Mucosa of descending colon (tissue), 3 donors: ENCODE results near the gene CCDC183. TPM values are rescaled to one million over a fixed set of nuclear protein-coding genes. Genes with fewer than 3 reads are reported as not detected.
A peak's percentile ranks its signal among the peaks of the same experiment; 100 is the strongest.

Experiments used
- ATAC-seq: fragments of 200-7000 bp; cut with Tn5 transposase; one replicate; pipeline ENCODE4 v1.9.1; 2020; ENCODE audit warnings: mild to moderate bottlenecking, moderate library complexity
- DNase-seq, 3 donors: peaks; one replicate each; pipeline ENCODE4 v3.0.0-alpha.2; 2020
- H3K36me3 ChIP-seq: fragments of 200-600 bp; one replicate; pipeline ENCODE4 v1.8.0; 2021; ENCODE audit warnings: low read depth, mild to moderate bottlenecking
- H3K4me1 ChIP-seq: fragments of 200-600 bp; one replicate; pipeline ENCODE4 v1.8.0; 2021; ENCODE audit warnings: low read depth, mild to moderate bottlenecking
- H3K4me3 ChIP-seq: fragments of 200-600 bp; one replicate; pipeline ENCODE4 v1.8.0; 2021; ENCODE audit warnings: mild to moderate bottlenecking
- H3K9me3 ChIP-seq: fragments of 200-600 bp; one replicate; pipeline ENCODE4 v1.8.0; 2021; ENCODE audit warnings: mild to moderate bottlenecking
- CTCF ChIP-seq: fragments of 200-600 bp; IDR thresholded peaks from one replicate; pipeline ENCODE4 v1.8.0; 2022; ENCODE audit warnings: antibody characterized with exemption, mild to moderate bottlenecking
- intact Hi-C, 2 donors: fragments of 100-400 bp; cut with DNase I in 1 of 2; cut with micrococcal nuclease in 1 of 2; formaldehyde crosslinking; loops; one replicate each; pipeline versions ENCODE4 v1.11.0 to v1.11.1; 2022; cut with DNase I, micrococcal nuclease
- total RNA-seq, 3 donors: library from RNA; stranded (reverse); fragmentation: NEBNext Ultra II Directional in 2 of 3; extraction: Animal tissue kit (Norgen Biotek cat#: 25700) in 2 of 3; gene quantifications; one replicate each; pipeline versions ENCODE4 v1.2.1 to v1.2.4, GENCODE V29; 2021 to 2023
- donor health status: DM: no; HTN: no; CAD: no; lungs with moderate emphysema.
- donor health status: DM: no; HTN: no; CAD: no.
- donor health status: DM: no; HTN: yes; CAD: no.

CCDC183 gene
- total RNA-seq, 3 donors from 2014 or later, result 4.0 to 38.0 (median 7.0) TPM

DNA sequence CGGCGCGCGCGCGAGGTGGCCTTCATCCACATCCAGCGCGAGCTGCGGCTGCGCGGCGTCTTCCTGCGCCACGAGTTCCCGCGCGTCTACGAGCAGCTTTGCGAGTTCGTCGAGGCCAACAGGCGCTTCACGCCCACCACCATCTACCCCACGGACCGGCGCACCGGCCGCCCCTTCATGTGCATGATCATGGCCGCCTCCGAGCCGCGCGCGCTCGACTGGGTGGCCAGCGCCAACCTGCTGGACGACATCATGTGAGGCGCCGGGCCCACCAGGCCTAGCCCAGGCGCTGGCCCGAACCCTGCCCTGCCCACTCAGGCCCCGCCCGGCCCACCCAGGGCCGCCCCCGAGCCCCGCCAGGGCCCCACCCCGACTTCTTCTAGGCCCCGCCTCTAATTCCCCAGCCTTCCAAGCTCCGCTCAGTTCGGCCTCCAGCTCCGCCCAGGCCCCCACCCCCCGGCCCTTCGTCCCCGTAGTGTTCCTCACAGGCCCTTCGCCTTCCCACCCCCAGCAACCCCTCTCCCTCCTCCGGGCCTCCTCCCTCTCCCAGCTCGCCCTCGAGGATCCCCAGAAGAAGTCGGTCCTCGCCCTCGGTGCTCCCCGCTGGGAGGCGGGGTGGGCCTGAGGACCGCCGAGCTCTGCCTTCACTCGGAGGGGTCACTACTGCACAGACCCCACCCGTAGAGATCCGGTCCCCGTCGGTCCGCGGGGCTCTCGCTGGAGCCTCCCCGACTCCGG, 51.1 kb downstream of the CCDC183 start:
- H3K4me3 ChIP-seq, result peak overlapping the region; percentile 54
- peak; percentile 85 to 86 (median 86) for DNase-seq
- ATAC-seq, result peak; percentile 50
- no peaks in the 10 kb centered on the region for H3K9me3 ChIP-seq
- no peaks in the 10 kb centered on the region for H3K36me3 ChIP-seq
- H3K4me1 ChIP-seq, result peaks cover 30% of the 10 kb centered on the region
- intact Hi-C loops, result no loop called here
- TF ChIP-seq CTCF, result no peak

DNA sequence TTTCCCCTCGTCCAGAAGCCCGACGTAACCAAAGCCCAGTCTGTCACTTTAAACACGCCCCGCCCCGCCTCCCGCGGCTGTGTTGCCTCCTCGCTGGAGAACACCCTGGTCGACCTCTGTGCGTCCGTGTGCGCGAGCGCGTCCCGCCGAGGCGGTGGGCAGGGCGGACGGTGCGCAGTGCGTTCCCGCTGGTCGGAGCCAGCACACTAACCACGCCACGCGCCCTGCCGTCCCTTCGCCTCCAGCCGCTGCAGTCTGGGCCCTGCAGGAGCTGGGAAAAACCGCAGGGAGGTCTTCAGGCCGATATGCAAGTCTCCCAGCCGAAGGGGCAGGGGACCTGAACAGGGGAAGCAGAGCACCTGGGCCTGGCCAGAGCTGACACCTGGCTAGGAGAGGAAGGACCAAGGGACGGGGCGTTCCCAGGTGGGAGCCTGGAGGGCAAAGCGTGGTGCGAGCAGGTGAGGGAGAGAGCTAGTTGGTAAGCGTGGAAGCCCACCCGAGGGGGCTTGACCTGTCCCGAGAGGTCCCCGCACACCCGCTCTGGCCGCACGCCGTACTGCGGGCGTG, 51.8 kb downstream of the CCDC183 start:
- no peak for TF ChIP-seq CTCF
- peak; percentile 68 for ATAC-seq
- H3K4me3 ChIP-seq, result peak overlapping the region; percentile 54
- no peaks in the 10 kb centered on the region for H3K9me3 ChIP-seq
- intact Hi-C loops, result no loop called here
- DNase-seq, result peak; percentile 95 to 97 (median 96)
- H3K4me1 ChIP-seq, result peaks cover 24% of the 10 kb centered on the region
- H3K36me3 ChIP-seq, result no peaks in the 10 kb centered on the region

DNA sequence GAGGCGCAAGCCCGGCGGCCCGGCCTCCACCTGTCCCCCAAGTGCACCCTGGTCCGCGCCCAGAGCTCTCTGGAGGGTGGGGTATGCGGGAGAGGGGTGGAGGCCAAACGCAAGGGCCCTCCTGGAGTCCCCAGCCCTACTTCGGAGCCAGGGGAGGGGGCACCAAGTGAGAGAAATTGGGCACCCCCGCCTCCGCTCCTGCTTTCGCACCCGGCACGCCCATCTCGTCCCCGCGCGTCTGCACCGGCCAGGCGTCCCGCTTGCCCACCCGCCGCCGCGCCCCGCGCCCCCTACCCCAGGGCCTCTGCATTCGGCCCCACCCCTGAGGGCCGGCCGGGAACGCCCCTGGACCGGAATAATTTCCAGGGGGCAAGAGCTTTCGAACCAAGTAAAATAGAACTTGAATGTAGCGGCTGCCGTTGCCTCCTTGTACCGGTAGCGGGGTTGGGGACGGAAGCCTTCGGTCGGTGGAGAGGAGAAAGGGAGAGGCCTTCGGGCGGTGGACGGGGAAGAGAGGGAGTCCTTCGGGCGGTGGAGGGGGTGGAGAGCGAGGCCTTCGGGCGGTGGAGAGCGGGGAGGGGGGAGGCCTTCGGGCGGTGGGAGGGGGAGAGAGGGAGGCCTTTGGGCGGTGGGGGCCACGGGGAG, 52.4 kb downstream of the CCDC183 start:
- no peak for TF ChIP-seq CTCF
- DNase-seq (peak; percentile 57 to 79 (median 79)), ATAC-seq (peak; percentile 6)
- Histone ChIP-seq H3K4me1 (peaks cover 18% of the 10 kb centered on the region), H3K9me3 (no peaks in the 10 kb centered on the region), H3K4me3 (peak overlapping the region; percentile 54), H3K36me3 (no peaks in the 10 kb centered on the region)
- intact Hi-C loops, result no loop called here

DNA sequence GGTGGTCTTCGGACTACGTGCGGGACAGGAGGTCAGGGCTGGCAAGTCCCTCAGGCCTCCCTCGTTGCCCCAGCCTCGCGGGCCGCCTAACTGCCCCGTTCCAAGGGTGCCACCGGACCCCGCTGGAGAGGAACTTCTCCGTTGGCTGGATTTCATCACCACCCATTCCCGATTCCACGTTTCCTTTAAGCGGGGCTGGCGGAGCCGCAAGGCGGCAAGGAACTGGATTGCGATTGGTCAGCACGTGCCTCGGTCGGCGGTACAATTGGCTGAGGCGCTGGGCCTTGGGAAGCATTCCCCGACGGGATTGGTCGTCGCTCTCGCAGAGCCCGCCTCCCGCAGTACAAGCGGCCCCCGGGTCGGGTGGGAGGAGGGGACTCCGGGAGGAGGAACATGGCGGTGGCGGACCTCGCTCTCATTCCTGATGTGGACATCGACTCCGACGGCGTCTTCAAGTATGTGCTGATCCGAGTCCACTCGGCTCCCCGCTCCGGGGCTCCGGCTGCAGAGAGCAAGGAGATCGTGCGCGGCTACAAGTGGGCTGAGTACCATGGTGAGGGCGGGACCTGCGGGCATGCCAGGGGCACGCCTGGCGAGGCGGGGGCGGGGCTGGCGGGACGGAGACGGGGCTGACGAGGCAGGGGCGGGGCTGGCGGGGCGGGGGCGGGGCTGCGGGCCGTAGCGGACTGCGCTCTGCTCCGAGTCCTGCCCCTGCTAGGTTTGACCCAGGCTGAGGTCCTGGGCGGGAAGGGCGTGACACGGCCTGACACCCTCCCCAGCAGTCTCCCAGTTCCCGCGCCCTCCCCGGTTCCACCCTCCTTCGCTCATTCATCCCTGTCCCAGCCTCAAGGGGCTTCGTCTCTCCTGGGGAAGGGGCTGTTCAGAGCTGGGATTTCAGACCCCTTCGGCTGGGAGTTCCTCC, 53.2 kb downstream of the CCDC183 start, which contains the start of gene PHPT1:
PHPT1 (plus strand) TSS at position 372 of the 922 bp plus-strand sequence; CDS start at position 394, 22 bp downstream.
- peaks cover 11% of the 10 kb centered on the region for H3K4me1 ChIP-seq
- H3K36me3 ChIP-seq, result no peaks in the 10 kb centered on the region
- intact Hi-C loops, result no loop called here
- no peaks in the 10 kb centered on the region for H3K9me3 ChIP-seq
- peak within 1 kb of the TSS; percentile 54 for H3K4me3 ChIP-seq
- DNase-seq (peak; percentile 98 to 99 (median 98)), ATAC-seq (peak; percentile 80)
- TF ChIP-seq CTCF, result no peak
